ENCODE data around the gene GRIN2B. TPM values are rescaled to one million over a fixed set of nuclear protein-coding genes. Genes with fewer than 3 reads are reported as not detected.

GRIN2B gene
- polyA plus RNA-seq, 1 donor (not counting 4 experiments of a cell fraction or from before 2014, with no cell fraction given): not detected

GRCh38 chr12:13964666-13965065, 16.7 kb downstream of the GRIN2B start:
- H3K27me3 ChIP-seq (ENCODE audit: control insufficient read depth, extremely low read depth, insufficient read depth, low read length): peaks cover 3% of the 10 kb centered on the region
- no peak overlapping the region for H3K9ac ChIP-seq (ENCODE audit: control insufficient read depth, extremely low read depth, insufficient read depth, low read length)
- H3K4me3 ChIP-seq (ENCODE audit: control insufficient read depth in 2 of 3, extremely low read depth in 1 of 3, insufficient read depth in 2 of 3, low read depth in 1 of 3, low read length in 3 of 3): no peak overlapping the region
- dilution Hi-C loops (cut with MboI; ENCODE audit: extremely low pct_ligation_motif_present, low sequenced_read_pairs): no loop called here
- FAIRE-seq: no peak
- no peaks in the 10 kb centered on the region for H3K79me2 ChIP-seq (ENCODE audit: control insufficient read depth, insufficient read depth, low read length)
- no peaks in the 10 kb centered on the region for H3K9me1 ChIP-seq (ENCODE audit: control insufficient read depth, extremely low read depth, insufficient read depth, low read length)
- DNase-seq (ENCODE audit: low read depth, low spot score): no peak
- no peaks in the 10 kb centered on the region for H3K9me3 ChIP-seq (ENCODE audit: control insufficient read depth, low read depth, low read length)
- no peaks in the 10 kb centered on the region for H3K36me3 ChIP-seq (ENCODE audit: control insufficient read depth in 2 of 2, extremely low read depth in 1 of 2, insufficient read depth in 2 of 2, low read length in 2 of 2)
- no peaks in the 10 kb centered on the region for H4K20me1 ChIP-seq (ENCODE audit: control insufficient read depth, extremely low read depth, insufficient read depth, low read length)
- H3K4me2 ChIP-seq (ENCODE audit: control insufficient read depth, extremely low read depth, insufficient read depth, low read depth, low read length): no peak overlapping the region
- TF ChIP-seq, protein P1, sequence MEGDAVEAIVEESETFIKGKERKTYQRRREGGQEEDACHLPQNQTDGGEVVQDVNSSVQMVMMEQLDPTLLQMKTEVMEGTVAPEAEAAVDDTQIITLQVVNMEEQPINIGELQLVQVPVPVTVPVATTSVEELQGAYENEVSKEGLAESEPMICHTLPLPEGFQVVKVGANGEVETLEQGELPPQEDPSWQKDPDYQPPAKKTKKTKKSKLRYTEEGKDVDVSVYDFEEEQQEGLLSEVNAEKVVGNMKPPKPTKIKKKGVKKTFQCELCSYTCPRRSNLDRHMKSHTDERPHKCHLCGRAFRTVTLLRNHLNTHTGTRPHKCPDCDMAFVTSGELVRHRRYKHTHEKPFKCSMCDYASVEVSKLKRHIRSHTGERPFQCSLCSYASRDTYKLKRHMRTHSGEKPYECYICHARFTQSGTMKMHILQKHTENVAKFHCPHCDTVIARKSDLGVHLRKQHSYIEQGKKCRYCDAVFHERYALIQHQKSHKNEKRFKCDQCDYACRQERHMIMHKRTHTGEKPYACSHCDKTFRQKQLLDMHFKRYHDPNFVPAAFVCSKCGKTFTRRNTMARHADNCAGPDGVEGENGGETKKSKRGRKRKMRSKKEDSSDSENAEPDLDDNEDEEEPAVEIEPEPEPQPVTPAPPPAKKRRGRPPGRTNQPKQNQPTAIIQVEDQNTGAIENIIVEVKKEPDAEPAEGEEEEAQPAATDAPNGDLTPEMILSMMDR (optimal IDR thresholded peaks at IDR 0.05 in 1 of 3, IDR thresholded peaks at IDR 0.05 in 1 of 3, conservative IDR thresholded peaks at IDR 0.05 in 1 of 3; ENCODE audit: extremely low read depth in 1 of 3, insufficient read depth in 2 of 3, low read length in 3 of 3): no peak
- no peak for TF ChIP-seq EZH2 (IDR thresholded peaks at IDR 0.05; ENCODE audit: low read length)
- no peak overlapping the region for H2AFZ ChIP-seq (ENCODE audit: control insufficient read depth, low read length)
- H3K4me1 ChIP-seq (ENCODE audit: control insufficient read depth, extremely low read depth, insufficient read depth, low read length): no peaks in the 10 kb centered on the region
- H3K27ac ChIP-seq (ENCODE audit: control insufficient read depth, insufficient read depth, low read length): no peak overlapping the region

- no peaks in the 10 kb centered on the region for H4K20me1 ChIP-seq (ENCODE audit: control insufficient read depth, extremely low read depth, insufficient read depth, low read length)
- no peak overlapping the region for H2AFZ ChIP-seq (ENCODE audit: control insufficient read depth, low read length)
- dilution Hi-C loops (cut with MboI; ENCODE audit: extremely low pct_ligation_motif_present, low sequenced_read_pairs): no loop called here
- no peaks in the 10 kb centered on the region for H3K9me3 ChIP-seq (ENCODE audit: control insufficient read depth, low read depth, low read length)
- H3K27me3 ChIP-seq (ENCODE audit: control insufficient read depth, extremely low read depth, insufficient read depth, low read length): peaks cover 3% of the 10 kb centered on the region
- TF ChIP-seq, protein P1 (optimal IDR thresholded peaks at IDR 0.05 in 1 of 3, IDR thresholded peaks at IDR 0.05 in 1 of 3, conservative IDR thresholded peaks at IDR 0.05 in 1 of 3; ENCODE audit: extremely low read depth in 1 of 3, insufficient read depth in 2 of 3, low read length in 3 of 3): peak; percentile 26 to 45 (median 35)
- TF ChIP-seq EZH2 (IDR thresholded peaks at IDR 0.05; ENCODE audit: low read length): no peak
- H3K36me3 ChIP-seq (ENCODE audit: control insufficient read depth in 2 of 2, extremely low read depth in 1 of 2, insufficient read depth in 2 of 2, low read length in 2 of 2): no peaks in the 10 kb centered on the region
- no peaks in the 10 kb centered on the region for H3K4me1 ChIP-seq (ENCODE audit: control insufficient read depth, extremely low read depth, insufficient read depth, low read length)
- H3K9ac ChIP-seq (ENCODE audit: control insufficient read depth, extremely low read depth, insufficient read depth, low read length): no peak overlapping the region
- DNase-seq (ENCODE audit: low read depth, low spot score): no peak
- H3K79me2 ChIP-seq (ENCODE audit: control insufficient read depth, insufficient read depth, low read length): no peaks in the 10 kb centered on the region
- no peak overlapping the region for H3K4me2 ChIP-seq (ENCODE audit: control insufficient read depth, extremely low read depth, insufficient read depth, low read depth, low read length)
- H3K27ac ChIP-seq (ENCODE audit: control insufficient read depth, insufficient read depth, low read length): no peak overlapping the region
- H3K9me1 ChIP-seq (ENCODE audit: control insufficient read depth, extremely low read depth, insufficient read depth, low read length): no peaks in the 10 kb centered on the region
- FAIRE-seq: no peak
- H3K4me3 ChIP-seq (ENCODE audit: control insufficient read depth in 2 of 3, extremely low read depth in 1 of 3, insufficient read depth in 2 of 3, low read depth in 1 of 3, low read length in 3 of 3): no peak overlapping the region
Measured at GRCh38 chr12:13962699-13963098, 18.7 kb downstream of the GRIN2B start.
